Activated gamma-delta T cell treated with Interleukin-2 at 50 U/mL for 16 hours (primary cell): ENCODE measurements around the gene DUSP3.
"Not testable (repeated sequence)": the region's sequence is repeated elsewhere in the genome, so short reads cannot be mapped to it uniquely, and the experiment has no call there.

ENCODE experiments used
- DNase-seq: peaks from one replicate; pipeline ENCODE4 v3.0.0-alpha.2; 2020

DUSP3 gene

GRCh38 chr17:43799047-43799446, 20.3 kb upstream of the DUSP3 start:
- no peak for DNase-seq

GRCh38 chr17:43798024-43798423, 19.2 kb upstream of the DUSP3 start:
- not testable (repeated sequence) for DNase-seq

GRCh38 chr17:43792668-43793067, 13.9 kb upstream of the DUSP3 start:
- not testable (repeated sequence) for DNase-seq

GRCh38 chr17:43791589-43791988, 12.8 kb upstream of the DUSP3 start:
- no peak for DNase-seq

GRCh38 chr17:43790311-43790940, 11.6 kb upstream of the DUSP3 start:
- DNase-seq: no peak

- no peak for DNase-seq
These were observed 10.7 kb upstream of the DUSP3 start for GRCh38 chr17:43789482-43789881.

GRCh38 chr17:43788540-43788939, 9.8 kb upstream of the DUSP3 start:
- DNase-seq: no peak

- DNase-seq: no peak
These were observed 9.0 kb upstream of the DUSP3 start for GRCh38 chr17:43787728-43788127.

- no peak for DNase-seq
These were observed 5.9 kb upstream of the DUSP3 start for GRCh38 chr17:43784628-43785101.

GRCh38 chr17:43784068-43784467, 5.3 kb upstream of the DUSP3 start:
- no peak for DNase-seq

GRCh38 chr17:43782913-43783680, 4.3 kb upstream of the DUSP3 start:
- no peak for DNase-seq

- DNase-seq: no peak
These were observed 1.4 kb upstream of the DUSP3 start, which contains the start of gene CFAP97D1 for GRCh38 chr17:43780135-43780534. TSS of gene CFAP97D1 (plus strand) at chr17:43780435. CDS start at chr17:43780463, 28 bp downstream.

GRCh38 chr17:43779145-43780125, 658 bp upstream of the DUSP3 start:
- DNase-seq: no peak

- no peak for DNase-seq
These were observed 4.2 kb downstream of the DUSP3 start for GRCh38 chr17:43774304-43775250.

GRCh38 chr17:43772877-43773648, 5.7 kb downstream of the DUSP3 start:
- DNase-seq: no peak

GRCh38 chr17:43771463-43771862, 7.3 kb downstream of the DUSP3 start:
- no peak for DNase-seq

- no peak for DNase-seq
These were observed 7.8 kb downstream of the DUSP3 start for GRCh38 chr17:43770957-43771356.

- DNase-seq: no peak
These were observed 8.9 kb downstream of the DUSP3 start for GRCh38 chr17:43769859-43770258.

GRCh38 chr17:43769426-43769825, 9.4 kb downstream of the DUSP3 start:
- no peak for DNase-seq

- DNase-seq: no peak
These were observed 9.8 kb downstream of the DUSP3 start for GRCh38 chr17:43768943-43769342.

GRCh38 chr17:43768382-43768781, 10.4 kb downstream of the DUSP3 start:
- no peak for DNase-seq
